NT2/D1 (cell line): Measurements from ENCODE around the gene CACNA1C.

Source experiments
- SUZ12 ChIP-seq: IDR thresholded peaks from 2 replicates; pipeline ENCODE4 v1.6.1; 2011; ENCODE audit not compliant: insufficient read length, insufficient read depth; ENCODE audit errors: extremely low read depth
- YY1 ChIP-seq: IDR thresholded peaks from 2 replicates; pipeline ENCODE4 v1.6.1; 2011; ENCODE audit not compliant: insufficient read length, insufficient read depth
- ZNF274 ChIP-seq: IDR thresholded peaks from 2 replicates; pipeline ENCODE4 v1.6.1; 2011; ENCODE audit warnings: mild to moderate bottlenecking, low read depth, low read length

GRCh38 chr12:2247596-2247995 lies 194.8 kb downstream of the CACNA1C start:
- TF ChIP-seq YY1 = no peak
- TF ChIP-seq ZNF274 = no peak
- TF ChIP-seq SUZ12 = no peak
